ENCODE results near the gene TBC1D22B. TPM values are rescaled to one million over a fixed set of nuclear protein-coding genes. Genes with fewer than 3 reads are reported as not detected.
"Not testable (repeated sequence)": the region's sequence is repeated elsewhere in the genome, so short reads cannot be mapped to it uniquely, and the experiment has no call there.

The TBC1D22B gene
- total RNA-seq, 1 donor from 2014 or later, result 8.8 TPM

DNA sequence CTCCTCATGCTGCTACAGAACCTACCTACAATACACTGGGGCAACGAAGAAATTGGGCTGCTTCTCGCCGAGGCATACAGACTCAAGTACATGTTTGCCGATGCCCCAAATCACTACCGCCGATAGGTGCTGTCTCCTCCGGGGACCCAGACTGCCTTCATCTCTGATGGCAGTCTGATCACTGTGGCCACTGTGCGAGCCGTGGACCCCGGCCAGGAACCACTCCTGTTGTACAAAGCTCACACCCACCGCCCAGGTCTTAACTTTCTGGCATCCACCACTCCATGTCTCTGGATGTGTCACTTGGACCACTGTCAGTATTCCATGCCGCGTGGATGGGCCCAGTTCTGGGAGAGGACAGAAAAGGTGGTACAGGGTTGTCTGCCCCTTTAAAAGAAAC, 73.5 kb downstream of the TBC1D22B start:
- TF ChIP-seq, protein P1, sequence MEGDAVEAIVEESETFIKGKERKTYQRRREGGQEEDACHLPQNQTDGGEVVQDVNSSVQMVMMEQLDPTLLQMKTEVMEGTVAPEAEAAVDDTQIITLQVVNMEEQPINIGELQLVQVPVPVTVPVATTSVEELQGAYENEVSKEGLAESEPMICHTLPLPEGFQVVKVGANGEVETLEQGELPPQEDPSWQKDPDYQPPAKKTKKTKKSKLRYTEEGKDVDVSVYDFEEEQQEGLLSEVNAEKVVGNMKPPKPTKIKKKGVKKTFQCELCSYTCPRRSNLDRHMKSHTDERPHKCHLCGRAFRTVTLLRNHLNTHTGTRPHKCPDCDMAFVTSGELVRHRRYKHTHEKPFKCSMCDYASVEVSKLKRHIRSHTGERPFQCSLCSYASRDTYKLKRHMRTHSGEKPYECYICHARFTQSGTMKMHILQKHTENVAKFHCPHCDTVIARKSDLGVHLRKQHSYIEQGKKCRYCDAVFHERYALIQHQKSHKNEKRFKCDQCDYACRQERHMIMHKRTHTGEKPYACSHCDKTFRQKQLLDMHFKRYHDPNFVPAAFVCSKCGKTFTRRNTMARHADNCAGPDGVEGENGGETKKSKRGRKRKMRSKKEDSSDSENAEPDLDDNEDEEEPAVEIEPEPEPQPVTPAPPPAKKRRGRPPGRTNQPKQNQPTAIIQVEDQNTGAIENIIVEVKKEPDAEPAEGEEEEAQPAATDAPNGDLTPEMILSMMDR (conservative IDR thresholded peaks at IDR 0.05; ENCODE audit: low read depth, low read length), result no peak
- no peak for DNase-seq (ENCODE audit: low read depth)
- H3K4me3 ChIP-seq (ENCODE audit: low read depth, low read length), result no peak overlapping the region

DNA sequence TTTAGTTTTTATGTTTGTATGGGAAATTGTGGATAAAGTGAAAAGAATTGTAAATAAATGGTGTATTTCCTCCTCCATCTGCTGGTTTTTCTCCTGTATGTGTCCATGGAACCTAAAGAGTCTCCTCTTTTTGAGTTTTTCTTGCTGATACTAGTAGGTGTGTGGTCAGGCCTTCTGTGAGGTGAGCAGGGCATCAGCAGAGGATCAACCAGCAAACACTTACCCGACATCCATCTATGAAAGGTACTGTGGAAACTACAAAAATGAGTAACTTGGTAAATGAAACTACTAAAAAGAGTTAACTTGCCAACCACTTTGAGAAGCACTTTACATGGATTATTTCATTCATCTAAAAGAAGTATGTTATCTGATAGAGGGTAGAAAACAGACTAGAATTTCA, 75.3 kb downstream of the TBC1D22B start:
- H3K4me3 ChIP-seq (ENCODE audit: low read depth, low read length), result no peak overlapping the region
- DNase-seq (ENCODE audit: low read depth), result no peak

DNA sequence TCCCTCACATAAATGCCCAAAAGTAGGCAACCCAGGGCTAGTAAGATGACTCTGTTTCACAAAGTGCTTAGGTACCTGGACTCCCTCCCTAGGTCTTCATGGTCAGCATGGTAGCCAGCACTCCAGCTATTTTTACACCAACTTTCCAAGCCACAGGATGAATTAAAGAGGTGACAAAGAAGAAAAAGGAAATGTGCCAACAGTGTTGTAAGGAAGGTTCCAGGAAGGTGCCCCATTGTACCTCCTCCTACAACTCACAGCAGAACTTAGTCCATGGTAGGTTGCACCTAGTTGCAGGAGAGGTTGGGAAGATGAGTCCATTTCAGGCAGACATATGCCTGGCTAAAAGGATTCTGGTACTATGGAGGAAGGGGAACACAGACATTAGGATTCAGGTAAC, 76.5 kb downstream of the TBC1D22B start:
- H3K4me3 ChIP-seq (ENCODE audit: low read depth, low read length), result no peak overlapping the region
- TF ChIP-seq, protein P1 (conservative IDR thresholded peaks at IDR 0.05; ENCODE audit: low read depth, low read length), result no peak
- DNase-seq (ENCODE audit: low read depth), result no peak

More for the DNA sequence above, 75.3 kb downstream of the TBC1D22B start:
- TF ChIP-seq, protein P1 (conservative IDR thresholded peaks at IDR 0.05; ENCODE audit: low read depth, low read length), result no peak

DNA sequence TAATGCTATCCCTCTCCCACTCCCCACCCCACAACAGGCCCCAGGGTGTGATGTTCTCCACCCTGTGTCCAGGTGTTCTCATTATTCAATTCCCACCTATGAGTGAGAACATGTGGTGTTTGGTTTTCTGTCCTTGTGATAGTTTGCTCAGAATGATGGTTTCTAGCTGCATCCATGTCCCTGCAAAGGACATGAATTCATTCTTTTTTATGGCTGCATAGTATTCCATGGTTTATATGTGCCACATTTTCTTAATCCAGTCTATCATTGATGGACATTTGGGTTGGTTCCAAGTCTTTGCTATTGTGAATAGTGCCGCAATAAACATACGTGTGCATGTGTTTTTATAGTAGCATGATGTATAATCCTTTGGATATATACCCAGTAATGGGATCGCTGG, 80.7 kb downstream of the TBC1D22B start:
- not testable (repeated sequence) for H3K4me3 ChIP-seq (ENCODE audit: low read depth, low read length); DNase-seq (ENCODE audit: low read depth)

DNA sequence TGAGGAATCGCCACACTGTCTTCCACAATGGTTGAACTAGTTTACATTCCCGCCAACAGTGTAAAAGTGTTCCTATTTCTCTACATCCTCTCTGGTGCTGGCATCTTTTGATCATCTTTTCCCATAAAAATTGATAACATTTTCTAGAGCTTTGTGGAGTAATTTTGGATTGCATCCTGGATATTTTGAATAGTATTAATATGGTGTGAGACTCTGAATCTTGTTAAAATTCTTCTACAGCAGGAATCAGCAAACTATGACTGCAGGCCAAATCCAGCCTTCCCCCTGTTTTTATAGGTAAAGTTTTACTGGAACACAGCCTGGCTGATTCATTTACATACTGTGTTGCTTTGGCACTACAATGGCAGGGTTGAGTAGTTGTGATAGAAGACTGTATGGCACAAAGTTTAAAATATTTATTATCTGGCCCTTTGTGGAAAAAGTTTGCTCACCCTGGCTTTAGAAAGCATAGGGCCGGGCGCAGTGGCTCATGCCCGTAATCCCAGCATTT, 81.2 kb downstream of the TBC1D22B start:
- DNase-seq (ENCODE audit: low read depth), result no peak
- TF ChIP-seq, protein P1 (conservative IDR thresholded peaks at IDR 0.05; ENCODE audit: low read depth, low read length), result no peak
- no peak overlapping the region for H3K4me3 ChIP-seq (ENCODE audit: low read depth, low read length)

DNA sequence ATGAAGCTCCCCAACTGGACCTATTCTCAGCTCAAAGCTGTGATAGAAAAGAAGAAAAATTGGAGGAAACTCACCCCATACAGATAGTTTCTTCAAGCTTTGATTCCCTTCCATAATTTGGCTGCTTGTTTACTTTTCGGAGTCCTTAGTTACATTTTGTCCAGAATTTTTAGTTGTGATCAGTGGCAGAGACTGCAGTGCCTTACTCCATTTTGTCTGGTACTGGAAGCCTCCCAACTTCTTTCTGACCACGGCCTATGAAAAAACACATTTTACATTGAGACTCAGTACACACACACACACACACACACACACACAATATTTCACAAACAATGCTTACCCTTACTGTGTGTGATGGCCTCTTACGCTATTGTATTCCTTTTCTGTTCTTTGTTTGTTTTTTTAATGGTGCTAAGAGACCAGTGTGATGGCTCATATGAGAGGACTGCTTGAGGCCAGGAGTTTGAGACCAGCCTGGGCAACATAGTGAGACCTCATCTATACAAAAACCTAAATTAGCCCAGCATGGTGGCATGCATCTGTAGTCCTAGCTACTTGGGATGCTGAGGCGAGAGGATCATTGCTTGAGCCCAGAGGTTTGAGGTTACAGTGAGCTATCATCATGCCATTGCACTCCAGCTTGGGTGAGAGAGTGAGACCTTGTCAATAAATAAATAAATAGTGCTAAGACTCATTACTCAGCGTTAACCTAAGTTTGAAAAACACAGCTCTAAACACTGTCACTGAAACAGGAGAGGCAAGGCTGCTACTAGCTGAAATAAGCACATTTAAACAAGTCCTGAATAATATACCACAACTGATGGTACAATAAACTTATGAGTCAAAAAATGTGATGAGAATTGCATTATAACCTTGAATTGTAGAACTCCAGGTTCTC, 82.4 kb downstream of the TBC1D22B start:
- TF ChIP-seq, protein P1 (conservative IDR thresholded peaks at IDR 0.05; ENCODE audit: low read depth, low read length), result no peak
- no peak overlapping the region for H3K4me3 ChIP-seq (ENCODE audit: low read depth, low read length)
- DNase-seq (ENCODE audit: low read depth), result no peak

DNA sequence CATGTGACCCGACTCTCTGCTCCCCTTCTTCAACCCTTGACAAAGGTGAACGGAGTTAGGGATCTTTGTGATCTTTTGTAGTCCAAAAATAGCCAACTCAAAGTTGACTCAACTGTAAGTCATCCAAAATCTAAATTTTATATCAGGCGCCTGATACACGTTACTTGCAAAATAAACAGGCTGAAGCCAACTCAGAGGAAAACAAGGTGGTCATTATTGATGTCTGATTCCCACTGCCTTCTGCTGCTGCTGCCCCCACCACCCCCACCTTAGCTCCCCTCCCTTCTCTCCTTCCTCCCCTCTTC, 83.0 kb downstream of the TBC1D22B start:
- TF ChIP-seq, protein P1 (conservative IDR thresholded peaks at IDR 0.05; ENCODE audit: low read depth, low read length), result no peak
- DNase-seq (ENCODE audit: low read depth), result no peak
- no peak overlapping the region for H3K4me3 ChIP-seq (ENCODE audit: low read depth, low read length)

All from epithelial cell of proximal tubule (primary cell).